Stimulated activated CD8-positive, alpha-beta memory T cell treated with anti-CD3 and anti-CD28 coated beads, Interleukin-7, amount 100 ng/mL, for 48 hours (primary cell): ENCODE results near the gene AHSG.

Source experiments
- DNase-seq, 2 donors: peaks; one replicate each; pipeline ENCODE4 v3.0.0-alpha.2; 2020; ENCODE audit warnings: low read depth in 1 of 2; ENCODE audit errors: extremely low read depth in 1 of 2

AHSG gene

GRCh38 chr3:186637686-186638085, 24.8 kb downstream of the AHSG start:
- DNase-seq = no peak

- DNase-seq = no peak
Measured at GRCh38 chr3:186638259-186638658, 25.4 kb downstream of the AHSG start.

- DNase-seq = no peak
Measured at GRCh38 chr3:186639778-186640472, 27.1 kb downstream of the AHSG start, which contains the start of gene FETUB. Gene FETUB, plus strand, starts transcription at chr3:186640399. Its CDS starts 62 bp downstream, at chr3:186640461.

GRCh38 chr3:186640473-186640818, 27.6 kb downstream of the AHSG start:
- DNase-seq = no peak

GRCh38 chr3:186640929-186641328, 28.1 kb downstream of the AHSG start:
- DNase-seq = no peak

GRCh38 chr3:186642014-186642413, 29.2 kb downstream of the AHSG start:
- peak in 1 of 2 donors; percentile 5 for DNase-seq

GRCh38 chr3:186643493-186643892, 30.6 kb downstream of the AHSG start:
- no peak for DNase-seq

GRCh38 chr3:186644683-186645082, 31.8 kb downstream of the AHSG start:
- DNase-seq = no peak

GRCh38 chr3:186646106-186646505, 33.2 kb downstream of the AHSG start:
- no peak for DNase-seq

GRCh38 chr3:186646841-186647240, 34.0 kb downstream of the AHSG start:
- no peak for DNase-seq

- DNase-seq = no peak
Measured at GRCh38 chr3:186648851-186649250, 36.0 kb downstream of the AHSG start.

- no peak for DNase-seq
Measured at GRCh38 chr3:186651678-186652215, 38.9 kb downstream of the AHSG start.

GRCh38 chr3:186653080-186653707, 40.3 kb downstream of the AHSG start:
- no peak for DNase-seq

GRCh38 chr3:186653984-186654383, 41.1 kb downstream of the AHSG start:
- DNase-seq = no peak

GRCh38 chr3:186663361-186664118, 50.7 kb downstream of the AHSG start:
- no peak for DNase-seq

GRCh38 chr3:186664119-186664495, 51.2 kb downstream of the AHSG start:
- no peak for DNase-seq

- DNase-seq = no peak
Measured at GRCh38 chr3:186664506-186664905, 51.6 kb downstream of the AHSG start.

- no peak for DNase-seq
Measured at GRCh38 chr3:186665625-186666188, 52.8 kb downstream of the AHSG start, which contains the start of gene HRG. Gene HRG, plus strand, starts transcription at chr3:186666014. Its CDS starts 18 bp downstream, at chr3:186666032.

GRCh38 chr3:186668426-186668825, 55.6 kb downstream of the AHSG start:
- DNase-seq = no peak

GRCh38 chr3:186669378-186670084, 56.7 kb downstream of the AHSG start:
- no peak for DNase-seq

- DNase-seq = no peak
Measured at GRCh38 chr3:186670155-186670554, 57.3 kb downstream of the AHSG start.
